GM18520 (cell line): ENCODE data around the gene SGCD.

ENCODE experiments used
- ATAC-seq: cut with Tn5 transposase; IDR thresholded peaks from one replicate; pipeline ENCODE4 v1.9.1; 2021; ENCODE audit not compliant: unreplicated experiment

The SGCD gene

DNA sequence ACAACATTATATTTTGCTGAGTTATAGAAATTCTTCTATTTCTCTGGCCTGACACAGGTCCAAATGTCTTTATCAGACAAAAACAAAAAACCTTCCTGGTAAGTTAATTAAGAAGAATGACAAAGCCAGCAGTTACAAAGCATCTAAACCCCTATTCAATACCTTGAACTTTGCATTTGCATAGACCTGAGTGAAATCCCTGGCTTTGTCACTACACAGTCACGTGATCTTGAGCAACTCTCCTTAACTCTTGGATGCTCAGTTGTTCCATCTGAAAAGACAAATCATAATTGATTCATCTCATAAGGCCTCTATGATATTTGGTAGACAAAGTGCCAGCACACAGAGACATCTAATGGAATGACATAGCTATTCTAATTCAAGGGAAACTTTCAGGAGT, 356.5 kb downstream of the SGCD start:
- ATAC-seq: no peak

DNA sequence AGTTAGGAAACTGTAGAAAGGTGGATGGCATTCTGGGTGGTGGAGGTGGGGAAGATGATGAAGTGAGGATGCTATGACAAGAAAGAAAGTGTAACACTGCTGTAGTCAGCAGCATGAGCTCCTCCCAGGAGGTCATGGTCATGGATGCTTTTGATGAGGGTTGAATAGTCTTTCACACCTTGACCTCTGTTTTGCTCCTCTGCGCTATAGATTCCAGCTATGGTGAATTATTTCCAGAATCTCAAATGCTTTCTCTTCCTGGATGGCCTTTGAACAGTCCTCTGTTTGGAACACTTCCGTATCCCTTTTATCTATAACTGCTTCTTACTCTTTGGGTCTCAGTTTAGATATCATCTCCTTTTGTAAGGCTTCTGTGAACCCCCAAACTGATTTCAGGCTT, 357.3 kb downstream of the SGCD start:
- ATAC-seq: no peak

DNA sequence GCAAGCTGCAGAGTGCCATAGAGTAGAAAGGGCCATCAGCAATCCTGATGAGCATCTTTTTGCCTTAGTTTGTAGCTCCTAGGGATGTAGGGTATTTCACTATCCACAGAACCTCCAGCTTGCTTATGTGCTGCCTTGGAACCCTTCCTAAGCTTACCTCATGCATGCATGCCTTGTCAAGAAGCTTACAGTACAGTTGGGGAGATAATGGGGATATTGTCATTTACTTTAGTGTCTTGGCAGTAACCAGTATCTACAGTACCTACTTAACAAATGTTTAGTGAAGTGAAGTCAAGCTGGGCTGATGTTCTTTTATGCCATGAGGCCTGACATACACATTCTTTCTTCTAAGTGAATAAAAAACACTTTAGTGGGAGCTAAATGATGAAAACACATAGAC, 358.5 kb downstream of the SGCD start:
- ATAC-seq: no peak

DNA sequence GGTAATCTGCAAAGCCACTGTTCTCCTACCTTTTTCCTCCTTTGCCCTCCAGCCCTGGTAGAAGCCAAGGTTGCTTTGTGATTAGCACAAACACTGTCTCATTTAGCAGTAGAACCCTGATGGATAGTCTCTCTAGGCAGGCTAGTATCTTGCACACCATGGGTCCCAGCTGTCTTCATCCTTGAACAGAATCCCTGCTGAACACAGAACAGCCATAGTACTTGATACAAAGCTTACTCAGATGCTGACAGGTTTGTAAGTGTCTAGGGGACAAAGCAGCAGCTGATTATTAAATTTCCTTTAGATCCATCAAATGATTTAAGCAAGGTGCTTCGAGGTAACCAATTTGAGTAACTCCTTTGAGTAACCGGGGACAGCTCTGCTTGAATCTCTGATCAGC, 359.4 kb downstream of the SGCD start:
- ATAC-seq: no peak

DNA sequence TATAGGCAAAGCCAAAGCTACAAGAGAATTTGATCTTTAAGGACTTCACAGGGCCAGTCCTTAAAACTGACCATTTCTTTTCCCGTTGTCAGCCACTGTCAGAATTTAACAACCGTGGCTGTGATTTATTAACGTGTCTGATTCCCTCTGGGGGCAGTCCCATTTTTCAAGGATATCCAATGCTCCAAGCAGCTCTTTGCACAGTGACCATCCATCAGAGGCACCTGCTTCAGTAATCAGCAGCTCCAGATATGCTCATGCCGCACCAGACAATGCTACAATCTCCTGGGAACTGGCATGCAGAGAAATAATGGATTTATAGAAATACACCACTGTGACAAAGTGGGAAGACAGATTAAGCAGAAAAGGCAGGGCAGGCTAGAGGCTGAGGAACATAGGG, 359.8 kb downstream of the SGCD start:
- ATAC-seq: no peak

DNA sequence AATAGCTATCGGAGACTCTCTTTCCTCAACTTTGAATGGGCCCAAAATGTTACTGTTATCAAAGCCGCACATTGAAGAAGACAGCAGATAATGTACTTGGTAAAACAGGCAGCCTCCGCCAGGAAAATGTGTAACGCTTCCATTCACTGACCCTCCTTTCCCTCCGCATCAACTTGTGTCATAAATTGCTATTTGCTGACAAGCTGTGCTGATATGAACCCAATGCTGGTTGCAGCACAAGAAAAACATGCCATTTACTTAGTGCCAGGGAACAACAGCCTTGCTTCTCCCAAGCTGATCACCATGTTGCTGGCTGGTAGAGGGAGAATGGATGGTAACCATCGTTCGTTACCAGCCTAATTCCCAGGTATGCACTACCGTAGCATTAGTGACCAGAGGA, 360.6 kb downstream of the SGCD start:
- no peak for ATAC-seq

DNA sequence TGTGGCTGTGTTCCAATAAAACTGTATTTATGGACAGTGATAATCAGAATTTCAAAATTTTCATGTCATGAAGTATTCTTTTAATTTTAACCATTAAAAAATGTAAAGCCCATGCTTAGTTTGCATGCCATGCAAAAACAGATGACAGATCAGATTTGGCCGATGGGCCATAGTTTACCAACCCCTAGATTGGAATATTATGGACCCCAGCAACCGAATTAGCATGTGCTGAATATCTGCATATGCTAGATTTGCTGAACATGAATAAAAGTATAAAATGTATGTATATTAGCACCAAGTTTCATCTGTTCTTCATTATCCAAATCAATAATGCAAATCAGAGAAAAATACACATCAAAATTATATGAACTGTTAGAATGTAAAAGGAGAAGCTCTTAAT, 364.6 kb downstream of the SGCD start:
- ATAC-seq: no peak

DNA sequence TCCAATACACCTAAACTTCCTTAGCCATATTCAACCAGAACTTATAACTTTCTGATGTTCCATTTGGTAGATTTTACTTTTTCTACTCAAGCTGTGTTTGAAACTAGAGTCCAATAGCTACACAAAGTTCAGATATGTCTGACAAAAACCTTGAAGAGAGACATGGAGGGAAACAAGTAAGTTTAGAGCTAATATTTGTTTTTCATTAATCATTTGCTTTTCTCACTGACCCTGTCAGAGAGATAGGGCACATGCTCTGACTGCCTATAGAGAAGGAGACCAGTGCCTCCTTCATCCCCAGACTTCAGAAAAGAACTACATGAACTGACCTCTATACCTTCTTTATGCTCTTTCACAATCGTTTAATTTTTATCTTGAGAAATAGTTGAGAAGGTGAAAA, 366.1 kb downstream of the SGCD start:
- no peak for ATAC-seq

DNA sequence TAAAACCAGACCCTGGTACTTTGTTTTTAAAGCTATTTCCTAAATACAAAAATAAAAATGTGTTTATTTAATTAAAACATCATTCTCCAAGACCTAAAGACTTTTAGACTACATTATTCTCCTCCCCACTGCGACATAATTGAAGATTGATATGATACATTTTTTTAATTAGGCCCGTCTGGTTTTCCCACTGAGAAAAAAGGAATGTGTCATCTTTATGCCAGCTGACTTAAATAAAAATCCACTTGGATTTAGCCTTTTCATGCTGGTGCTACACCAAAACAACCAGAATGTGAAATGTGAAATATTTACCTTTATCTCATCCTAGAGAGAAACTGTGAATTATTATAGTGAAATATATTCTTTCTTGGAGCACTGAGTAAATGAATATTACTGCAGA, 367.6 kb downstream of the SGCD start:
- ATAC-seq: no peak

DNA sequence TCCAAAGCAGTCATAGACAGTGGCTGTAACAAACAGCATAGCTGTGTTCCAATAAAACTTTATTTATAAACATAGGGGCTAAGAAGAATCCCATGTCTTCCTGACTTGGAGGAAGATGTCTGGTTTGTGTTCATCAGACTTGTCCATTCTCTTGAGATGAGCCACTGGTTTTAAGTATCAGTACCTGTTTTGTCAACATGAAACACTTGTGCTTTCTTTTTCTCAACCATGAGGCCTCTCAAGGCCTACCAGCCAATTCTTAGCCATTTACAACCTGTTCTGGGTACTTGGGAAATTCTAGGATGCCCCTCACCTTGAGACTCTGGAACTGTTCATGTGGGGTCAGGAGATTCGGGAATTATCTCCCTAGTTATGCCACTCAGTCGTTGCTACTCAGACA, 368.8 kb downstream of the SGCD start:
- ATAC-seq: no peak

DNA sequence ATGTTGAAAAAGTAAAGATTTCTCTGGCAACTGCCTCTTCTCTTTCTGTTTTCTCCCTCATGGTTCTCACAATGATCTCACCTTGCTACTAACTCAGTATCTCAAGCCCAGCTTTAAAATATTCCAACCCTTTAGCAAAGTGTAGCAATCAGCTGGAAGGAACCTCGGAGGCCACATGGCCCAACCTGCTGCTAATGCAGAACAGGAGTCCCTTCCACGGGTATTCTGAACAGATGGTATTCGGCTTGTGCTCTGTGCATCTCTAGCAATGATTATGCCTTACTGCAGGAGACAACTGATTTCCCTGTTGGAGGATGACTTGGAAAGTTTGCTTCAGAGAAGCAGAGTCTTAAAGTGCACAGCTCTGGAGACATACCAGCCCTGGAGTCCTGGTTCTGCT, 371.4 kb downstream of the SGCD start:
- ATAC-seq: no peak

DNA sequence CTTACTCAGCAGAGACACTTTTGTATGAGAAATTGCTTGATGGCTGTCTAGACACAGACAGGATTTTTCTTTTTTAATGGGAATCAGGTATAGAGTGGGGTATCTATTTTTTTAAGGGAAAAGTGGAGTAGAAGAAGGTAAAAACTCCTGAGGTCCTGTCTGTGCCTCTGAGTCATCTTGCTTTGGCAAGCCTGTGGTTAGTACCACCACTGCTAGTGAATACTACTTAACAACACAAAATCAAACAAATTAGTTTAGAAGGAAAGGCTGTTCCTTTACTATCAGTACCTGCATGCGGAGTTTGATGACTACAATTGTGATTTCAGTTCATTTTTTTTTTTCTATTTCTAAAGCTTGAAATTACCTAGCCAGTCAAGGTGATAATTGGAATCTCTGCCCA, 372.2 kb downstream of the SGCD start:
- ATAC-seq: no peak

DNA sequence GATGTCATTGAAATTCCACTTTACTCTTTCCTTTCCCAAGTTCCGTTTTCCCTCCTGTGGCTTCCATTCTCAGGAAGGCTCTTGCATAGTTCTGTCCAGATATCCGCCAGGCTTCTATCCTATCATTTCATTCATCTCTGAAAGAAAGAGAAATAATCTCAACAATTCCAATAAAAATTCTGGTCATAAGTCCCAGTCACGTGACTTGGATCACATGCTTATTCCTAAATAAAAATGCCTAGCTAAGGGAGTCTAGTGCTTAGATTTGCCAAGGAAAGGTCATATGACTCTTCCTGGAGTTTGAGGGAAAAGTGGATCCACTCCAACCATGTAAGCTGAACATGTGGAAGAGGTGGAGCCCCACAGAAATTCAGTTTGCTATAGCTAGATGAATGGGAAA, 377.2 kb downstream of the SGCD start:
- no peak for ATAC-seq

DNA sequence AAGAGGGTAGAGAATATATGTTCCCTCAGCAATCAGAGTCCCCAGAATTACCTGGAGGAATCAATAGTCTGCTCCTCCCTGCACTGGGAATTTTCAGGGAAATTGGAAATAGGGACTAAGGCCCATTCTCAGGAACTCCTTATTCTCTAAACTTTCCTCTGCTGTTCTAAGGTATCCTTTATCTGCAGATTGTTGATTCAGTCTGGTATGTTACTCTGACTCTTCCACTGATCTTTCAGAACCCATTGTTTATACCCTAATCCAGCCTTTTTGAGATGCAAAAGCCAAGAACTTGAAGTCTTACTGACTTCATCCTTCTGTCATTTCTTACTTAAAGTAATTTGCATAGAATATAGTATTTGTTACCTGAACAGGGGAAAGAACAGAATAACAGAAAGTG, 379.7 kb downstream of the SGCD start:
- ATAC-seq: no peak

DNA sequence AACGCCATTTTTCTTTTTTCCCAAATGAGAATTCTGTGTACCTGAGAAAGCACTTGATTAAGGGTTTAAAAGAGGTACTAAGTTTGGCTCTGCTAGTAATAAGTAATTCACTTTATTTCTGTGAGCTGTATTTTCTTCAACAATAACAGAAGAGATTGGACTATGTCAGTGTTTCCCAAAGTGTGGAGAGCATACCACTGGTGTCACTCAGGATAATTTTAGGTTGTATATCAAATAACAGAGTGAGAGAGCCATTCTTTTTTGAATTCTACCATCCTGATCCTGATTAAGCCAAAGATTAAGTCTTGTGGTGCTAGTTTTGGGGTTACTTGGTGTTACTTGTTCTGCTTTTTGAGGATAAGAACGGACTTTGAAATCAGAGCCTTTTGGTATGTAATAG, 380.8 kb downstream of the SGCD start:
- no peak for ATAC-seq

DNA sequence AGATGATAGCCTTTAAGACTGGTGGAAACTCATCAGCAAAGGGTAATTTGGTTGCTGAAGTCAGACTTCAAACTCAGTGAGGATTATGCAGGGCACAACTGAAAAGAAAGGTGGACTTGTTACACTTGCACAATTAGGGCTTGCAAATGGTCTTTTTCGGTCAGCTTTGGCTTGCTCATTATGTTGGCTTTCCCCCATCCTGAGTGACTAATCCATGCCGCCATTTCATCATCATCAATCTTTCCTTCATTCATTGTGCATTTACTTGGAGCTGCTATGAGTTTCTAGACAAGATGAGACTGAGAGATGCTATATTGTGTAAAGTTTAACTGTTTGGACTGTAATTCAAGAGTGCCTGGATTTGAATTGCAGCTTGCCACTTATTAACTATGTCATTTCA, 388.3 kb downstream of the SGCD start:
- ATAC-seq: no peak

DNA sequence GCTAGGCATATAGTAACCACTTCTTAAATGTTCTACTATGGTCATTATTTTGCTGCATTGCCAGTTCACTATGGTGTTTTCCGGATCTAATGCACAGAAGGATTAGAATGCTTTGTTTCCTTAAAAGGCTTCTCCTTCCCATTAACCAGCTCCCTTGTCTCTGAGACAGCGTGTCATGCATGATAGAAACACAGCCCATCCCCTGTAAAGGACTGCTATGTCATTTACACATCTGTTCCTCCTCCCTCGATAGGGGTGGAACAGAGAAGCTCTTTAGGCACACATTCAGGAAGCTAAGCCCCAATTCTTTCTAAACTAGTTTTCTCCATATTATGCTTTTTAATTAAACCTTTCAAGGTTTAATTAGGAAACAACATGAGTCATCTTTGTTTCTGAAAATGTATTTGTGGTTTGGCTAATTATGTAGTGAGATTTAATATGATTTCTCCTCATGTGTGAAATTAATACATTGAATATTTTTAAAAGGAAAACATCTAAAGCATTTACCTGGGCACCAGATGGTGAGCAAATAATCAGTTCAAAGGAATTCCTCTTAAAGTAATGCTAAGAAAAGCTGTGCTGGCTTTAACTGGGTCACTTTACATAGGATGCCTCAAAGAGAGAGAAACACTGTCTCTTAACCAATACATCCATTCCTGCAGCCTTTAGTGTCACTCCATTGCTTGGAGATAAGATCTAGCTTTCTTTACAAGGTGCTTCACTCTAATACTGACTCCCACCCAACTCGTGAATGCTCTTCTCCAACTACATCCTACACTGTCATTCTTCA, 389.8 kb downstream of the SGCD start:
- ATAC-seq: no peak

DNA sequence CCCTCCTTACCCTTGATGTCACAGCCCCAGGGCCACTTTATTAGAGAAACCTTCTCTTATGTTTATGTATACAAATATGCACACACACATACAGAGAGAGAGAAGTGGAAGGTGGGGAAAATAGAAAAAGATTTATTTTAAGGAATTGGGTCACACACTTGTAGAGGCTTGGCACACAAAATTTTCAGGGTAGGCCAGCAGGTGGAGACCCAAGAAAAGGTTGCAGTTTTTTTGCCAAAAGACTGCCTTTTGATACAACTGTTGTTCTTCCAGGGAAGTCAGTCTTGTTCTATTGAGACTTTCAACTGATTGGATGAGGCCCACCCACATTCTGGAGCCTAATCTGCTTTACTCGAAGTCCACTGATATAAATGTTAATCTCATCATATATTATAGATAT, 392.0 kb downstream of the SGCD start:
- no peak for ATAC-seq

DNA sequence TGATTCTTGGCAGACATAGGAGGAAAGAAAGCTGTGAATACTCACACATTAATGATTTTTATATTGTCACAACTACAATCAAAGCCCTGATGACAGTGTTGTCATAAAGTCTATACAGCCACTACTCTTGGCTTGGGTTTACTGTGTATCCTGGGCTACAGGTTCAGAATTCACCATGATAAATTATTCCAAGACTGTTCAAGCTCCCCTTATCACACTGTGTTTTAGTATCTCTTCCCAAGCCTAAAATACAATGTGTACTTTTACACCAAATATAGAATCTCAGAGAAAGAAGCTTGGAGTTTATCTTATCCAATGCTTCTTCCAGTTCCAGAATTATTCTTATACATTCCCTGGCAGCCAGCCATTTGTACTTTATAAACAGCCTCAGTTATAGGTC, 395.4 kb downstream of the SGCD start:
- no peak for ATAC-seq

DNA sequence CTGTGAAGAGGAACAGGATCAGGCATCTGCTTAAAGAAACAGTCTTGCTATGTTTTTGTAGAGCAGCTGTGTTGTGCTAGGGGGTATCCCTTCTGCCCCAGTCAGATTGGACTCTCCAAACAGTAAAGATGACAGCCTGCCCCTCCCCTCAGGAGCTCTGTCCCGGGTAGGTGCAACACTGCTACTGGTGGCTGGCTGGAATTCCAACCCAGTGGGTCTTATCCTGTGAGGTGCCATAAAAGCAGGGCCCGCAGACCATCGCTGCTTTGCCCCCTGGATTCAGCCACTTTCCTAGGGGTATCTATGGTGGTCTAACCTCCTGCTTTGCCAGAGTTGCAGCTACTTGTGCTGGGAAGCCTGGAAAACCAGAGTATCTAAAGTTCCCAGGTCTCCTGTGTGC, 408.5 kb downstream of the SGCD start:
- no peak for ATAC-seq

DNA sequence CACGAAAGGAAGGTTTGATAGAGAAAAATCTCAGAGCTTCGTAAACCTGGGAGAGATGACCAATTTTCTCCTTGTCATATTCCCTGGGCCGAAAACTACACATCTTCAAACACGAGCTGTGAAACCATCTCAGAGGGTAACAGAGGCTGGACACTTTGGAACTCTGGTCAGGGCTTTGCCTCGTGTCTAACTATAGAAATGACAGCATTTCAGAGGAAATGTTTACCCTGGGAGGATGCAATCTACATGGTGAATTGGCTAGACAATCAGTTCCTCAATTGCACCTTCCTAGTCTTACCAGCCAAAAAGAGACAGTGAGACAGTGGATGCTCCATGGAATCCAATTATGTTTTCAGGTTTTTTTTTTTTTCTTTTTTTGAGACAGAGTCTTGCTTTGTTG, 414.6 kb downstream of the SGCD start:
- ATAC-seq: no peak

DNA sequence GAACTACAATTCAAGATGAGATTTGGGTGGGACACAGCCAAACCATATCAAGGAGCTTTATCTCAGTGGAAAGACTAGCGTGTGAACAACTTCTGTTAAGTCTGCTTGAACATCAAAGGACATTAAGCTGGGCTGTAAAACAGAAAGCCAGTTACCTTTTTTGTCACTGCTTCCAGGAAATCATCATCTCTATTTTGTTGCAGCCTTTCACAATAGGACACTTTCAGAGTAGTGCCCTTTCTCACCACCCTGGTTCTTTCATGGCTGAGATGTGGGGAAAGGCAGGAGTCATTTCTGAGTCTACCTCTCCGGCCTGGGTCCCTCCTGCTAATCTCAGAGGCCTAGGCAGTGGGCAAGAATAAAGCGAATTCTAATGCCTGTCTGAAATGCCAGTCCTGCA, 426.9 kb downstream of the SGCD start:
- ATAC-seq: no peak

DNA sequence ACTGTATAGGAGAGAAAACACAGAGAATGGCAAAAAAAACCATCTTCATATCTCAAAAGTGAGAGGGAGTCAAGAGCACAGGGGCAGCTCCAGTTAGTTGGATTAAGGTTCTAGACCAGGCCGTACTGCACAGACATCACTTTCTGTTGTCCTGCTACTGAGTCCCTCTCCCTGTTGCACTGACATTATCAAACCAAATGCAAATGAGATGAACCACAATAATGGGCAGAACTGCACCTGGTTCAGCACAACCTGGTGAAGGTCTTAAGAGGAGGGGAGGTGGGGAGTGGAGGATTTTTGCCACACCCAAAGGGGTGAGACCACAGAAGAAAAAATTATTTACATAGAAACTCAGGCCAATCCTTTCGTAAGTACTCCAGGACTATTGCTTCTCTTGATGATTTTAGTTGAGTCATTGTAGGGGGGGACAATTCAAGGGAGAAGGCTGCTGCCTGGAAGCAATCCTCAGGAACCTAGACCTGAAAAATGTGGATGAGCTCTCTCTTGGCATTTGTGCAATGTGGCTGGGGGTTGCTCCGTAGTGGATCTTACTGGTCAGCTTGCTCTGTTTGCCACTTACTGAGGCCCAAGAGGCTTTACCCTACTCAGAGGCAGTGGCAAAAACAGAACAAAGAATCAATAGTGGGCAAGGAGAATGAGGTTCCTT, 428.6 kb downstream of the SGCD start:
- ATAC-seq: no peak
